ENCODE measurements around the gene GABARAPL1. TPM values are rescaled to one million over a fixed set of nuclear protein-coding genes. Genes with fewer than 3 reads are reported as not detected.
A peak's percentile ranks its signal among the peaks of the same experiment; 100 is the strongest.

Gene GABARAPL1
- polyA plus RNA-seq, 2 of the 4 experiments (the other 2 are of a cell fraction) = 35.9 to 46.2 TPM

DNA sequence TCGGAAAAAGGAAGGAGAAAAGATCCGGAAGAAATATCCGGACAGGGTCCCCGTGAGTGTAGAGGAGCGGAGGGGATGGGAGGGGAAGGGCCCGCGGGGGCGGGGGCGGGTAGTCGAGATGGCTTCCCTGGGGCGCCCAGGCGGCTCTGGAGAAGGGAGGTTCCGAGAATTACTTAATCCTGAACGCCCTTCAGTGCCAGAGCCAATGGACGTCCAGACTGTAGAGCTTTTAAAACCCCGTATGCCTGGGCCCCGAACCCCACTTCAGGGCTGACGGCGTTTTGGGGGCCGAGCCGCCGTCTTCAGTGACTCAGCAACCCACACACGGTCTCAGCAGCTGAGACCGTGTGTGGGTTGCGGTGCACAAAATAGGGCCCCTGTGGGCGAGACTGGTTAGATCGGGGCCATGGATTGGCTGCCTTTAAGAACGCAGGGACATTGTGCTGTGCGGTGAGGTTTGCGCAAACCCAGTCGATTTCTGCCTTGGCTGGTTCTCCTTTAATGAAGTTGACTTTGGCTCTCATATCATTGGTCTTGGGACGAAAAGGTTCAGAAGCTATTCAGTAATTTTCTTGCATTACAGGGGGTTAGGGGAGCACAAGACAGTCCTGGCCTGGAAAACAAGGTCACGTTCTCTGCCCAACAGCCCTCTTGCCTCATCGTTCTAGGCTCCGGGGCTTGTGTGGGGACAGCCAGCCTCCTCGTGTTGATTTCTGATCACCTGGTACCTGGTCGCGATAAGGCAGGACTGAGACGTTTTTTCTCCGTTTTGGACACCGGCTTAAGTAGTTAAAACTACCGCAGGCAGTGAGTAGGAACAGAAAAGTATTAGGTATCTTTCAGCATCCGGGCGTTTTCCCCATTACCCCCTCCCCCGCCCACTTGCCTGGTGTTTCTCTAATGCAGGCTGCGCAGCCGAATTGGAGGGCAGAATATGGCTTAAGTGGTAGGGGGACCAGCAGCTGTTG, 775 bp downstream of the GABARAPL1 start (continued):
- no peak for TF ChIP-seq SMC3 (IDR thresholded peaks at IDR 0.05)
- no peak for TF ChIP-seq ZSCAN20 (CRISPR knock-in tag; IDR thresholded peaks at IDR 0.05)

DNA sequence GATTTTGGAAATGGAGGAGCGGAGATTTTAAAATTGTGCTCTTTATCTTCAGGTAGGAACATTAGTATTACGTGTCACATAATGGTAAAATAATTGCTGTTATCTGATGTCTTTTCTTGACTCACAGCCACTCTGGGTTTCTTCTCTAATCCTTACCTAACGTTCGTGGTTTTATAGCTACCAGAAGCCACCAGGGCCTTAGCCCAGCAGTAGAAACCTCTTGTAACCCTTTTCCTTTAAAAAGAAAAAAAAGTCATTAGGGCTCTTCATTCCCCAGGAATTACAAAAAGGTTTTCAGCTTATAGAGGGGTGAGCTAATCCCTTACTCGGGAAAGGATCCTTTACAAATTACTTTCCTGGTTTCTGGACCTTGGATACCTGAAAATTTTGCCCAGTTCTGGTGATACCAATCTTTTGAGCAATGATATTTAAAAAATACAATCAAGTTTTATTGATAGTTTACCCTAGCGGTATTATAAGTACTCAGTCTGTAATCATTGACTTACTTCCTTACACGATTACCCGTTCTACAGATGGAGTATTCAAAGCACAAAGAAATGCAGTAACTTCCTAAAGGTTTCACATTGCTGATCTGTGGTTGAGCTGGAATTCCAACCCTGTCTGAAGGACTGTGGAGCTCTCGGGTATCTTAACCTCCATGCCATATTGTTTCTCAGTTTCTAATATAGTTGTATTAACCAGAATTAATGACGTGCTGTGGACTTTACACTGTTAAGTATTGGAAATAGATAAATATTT, 1.6 kb downstream of the GABARAPL1 start:
- no peak for DNase-seq (ENCODE audit: low read depth in 1 of 2, low spot score in 1 of 2)
- Histone ChIP-seq H3K27ac (peak overlapping the region; percentile 77 to 90), H3K4me2 (peak overlapping the region; percentile 74), H3K4me3 (peak overlapping the region; percentile 95), H3K4me1 (peaks cover 17% of the 10 kb centered on the region), H3K9me3 (no peaks in the 10 kb centered on the region)
- ATAC-seq = no peak
- WGBS (ENCODE audit: missing lambda C conversion rate) = 58% methylated on average over 10 of the region's 10 CpGs
- CTCF ChIA-PET = interaction anchor here (0.7 kb wide), 1 partner anchor 152 kb away, joined by 3 read pairs; no protein-coding TSS in a partner anchor
- FAIRE-seq = no peak
- TF ChIP-seq FOSB (CRISPR knock-in tag; IDR thresholded peaks at IDR 0.05) = 0 out of 2 replicates have a peak, but pooled peaks have one; percentile 42
- TF ChIP-seq ZNF302 (CRISPR knock-in tag; IDR thresholded peaks at IDR 0.05) = no peak
- POLR2A ChIA-PET = interaction anchor here (2.6 kb wide), 1 partner anchor 60 kb away, joined by 17 read pairs; no protein-coding TSS in a partner anchor

DNA sequence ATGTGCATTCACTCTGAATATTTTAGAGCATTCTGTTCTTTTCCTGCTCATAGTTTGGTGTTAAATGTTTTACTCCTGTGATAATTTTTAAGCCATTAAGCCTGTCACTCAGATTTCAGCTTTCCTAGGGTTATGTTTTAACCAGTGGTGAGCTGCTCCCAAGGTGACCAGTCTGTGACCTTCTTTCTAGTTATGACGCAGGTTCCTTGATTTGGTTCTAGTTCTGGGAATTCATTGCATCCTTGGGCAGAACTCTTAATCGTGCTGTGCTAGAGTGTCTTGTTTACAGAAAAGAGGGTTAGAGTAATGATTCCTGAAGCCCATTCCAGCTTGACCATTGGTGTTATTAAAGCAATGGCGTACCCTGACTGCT, 2.2 kb downstream of the GABARAPL1 start:
- Histone ChIP-seq H3K4me2 (peak overlapping the region; percentile 74), H3K9me3 (no peaks in the 10 kb centered on the region), H3K4me3 (no peak overlapping the region), H3K4me1 (peaks cover 17% of the 10 kb centered on the region), H3K27ac (no peak overlapping the region)
- no peak for FAIRE-seq
- CTCF ChIA-PET = no interaction called here
- ATAC-seq = no peak
- no peak for DNase-seq (ENCODE audit: low read depth in 1 of 2, low spot score in 1 of 2)
- WGBS (ENCODE audit: missing lambda C conversion rate) = 78% methylated on average over 3 of the region's 3 CpGs
- POLR2A ChIA-PET = no interaction called here
- TF ChIP-seq, protein P1, sequence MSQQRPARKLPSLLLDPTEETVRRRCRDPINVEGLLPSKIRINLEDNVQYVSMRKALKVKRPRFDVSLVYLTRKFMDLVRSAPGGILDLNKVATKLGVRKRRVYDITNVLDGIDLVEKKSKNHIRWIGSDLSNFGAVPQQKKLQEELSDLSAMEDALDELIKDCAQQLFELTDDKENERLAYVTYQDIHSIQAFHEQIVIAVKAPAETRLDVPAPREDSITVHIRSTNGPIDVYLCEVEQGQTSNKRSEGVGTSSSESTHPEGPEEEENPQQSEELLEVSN (IDR thresholded peaks at IDR 0.05; ENCODE audit: borderline replicate concordance, low read depth) = no peak
- TF ChIP-seq POLR2AphosphoS2 (conservative IDR thresholded peaks at IDR 0.05; ENCODE audit: low read length) (no peak), KDM5A (IDR thresholded peaks at IDR 0.05) (no peak), MAZ (IDR thresholded peaks at IDR 0.05; ENCODE audit: borderline replicate concordance, low read depth, low read length) (no peak), HOXB5 (CRISPR knock-in tag; IDR thresholded peaks at IDR 0.05) (no peak), HOXB13 (CRISPR knock-in tag; IDR thresholded peaks at IDR 0.05; ENCODE audit: low read depth) (no peak), RAD21 (conservative IDR thresholded peaks at IDR 0.05 in 1 of 2, IDR thresholded peaks at IDR 0.05 in 1 of 2) (no peak), HEYL (CRISPR knock-in tag; IDR thresholded peaks at IDR 0.05) (no peak), CHD4 (IDR thresholded peaks at IDR 0.05; ENCODE audit: borderline replicate concordance) (no peak), EHF (CRISPR knock-in tag; IDR thresholded peaks at IDR 0.05) (no peak), CHD2 (IDR thresholded peaks at IDR 0.05; ENCODE audit: low read length, partially characterized antibody) (no peak), GATA3 (IDR thresholded peaks at IDR 0.05; ENCODE audit: borderline replicate concordance) (no peak), FOSL2 (IDR thresholded peaks at IDR 0.05) (no peak), FOSL2 (CRISPR knock-in tag; IDR thresholded peaks at IDR 0.05) (no peak), KDM1A (IDR thresholded peaks at IDR 0.05; ENCODE audit: low read depth) (no peak), PHF8 (IDR thresholded peaks at IDR 0.05; ENCODE audit: borderline replicate concordance, low read depth) (no peak)
- TF ChIP-seq, protein P2, sequence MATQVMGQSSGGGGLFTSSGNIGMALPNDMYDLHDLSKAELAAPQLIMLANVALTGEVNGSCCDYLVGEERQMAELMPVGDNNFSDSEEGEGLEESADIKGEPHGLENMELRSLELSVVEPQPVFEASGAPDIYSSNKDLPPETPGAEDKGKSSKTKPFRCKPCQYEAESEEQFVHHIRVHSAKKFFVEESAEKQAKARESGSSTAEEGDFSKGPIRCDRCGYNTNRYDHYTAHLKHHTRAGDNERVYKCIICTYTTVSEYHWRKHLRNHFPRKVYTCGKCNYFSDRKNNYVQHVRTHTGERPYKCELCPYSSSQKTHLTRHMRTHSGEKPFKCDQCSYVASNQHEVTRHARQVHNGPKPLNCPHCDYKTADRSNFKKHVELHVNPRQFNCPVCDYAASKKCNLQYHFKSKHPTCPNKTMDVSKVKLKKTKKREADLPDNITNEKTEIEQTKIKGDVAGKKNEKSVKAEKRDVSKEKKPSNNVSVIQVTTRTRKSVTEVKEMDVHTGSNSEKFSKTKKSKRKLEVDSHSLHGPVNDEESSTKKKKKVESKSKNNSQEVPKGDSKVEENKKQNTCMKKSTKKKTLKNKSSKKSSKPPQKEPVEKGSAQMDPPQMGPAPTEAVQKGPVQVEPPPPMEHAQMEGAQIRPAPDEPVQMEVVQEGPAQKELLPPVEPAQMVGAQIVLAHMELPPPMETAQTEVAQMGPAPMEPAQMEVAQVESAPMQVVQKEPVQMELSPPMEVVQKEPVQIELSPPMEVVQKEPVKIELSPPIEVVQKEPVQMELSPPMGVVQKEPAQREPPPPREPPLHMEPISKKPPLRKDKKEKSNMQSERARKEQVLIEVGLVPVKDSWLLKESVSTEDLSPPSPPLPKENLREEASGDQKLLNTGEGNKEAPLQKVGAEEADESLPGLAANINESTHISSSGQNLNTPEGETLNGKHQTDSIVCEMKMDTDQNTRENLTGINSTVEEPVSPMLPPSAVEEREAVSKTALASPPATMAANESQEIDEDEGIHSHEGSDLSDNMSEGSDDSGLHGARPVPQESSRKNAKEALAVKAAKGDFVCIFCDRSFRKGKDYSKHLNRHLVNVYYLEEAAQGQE (IDR thresholded peaks at IDR 0.05) = no peak
